SU-DHL-6 (cell line): ENCODE results near the gene FKTN.

Experiments used
- H2AFZ ChIP-seq: fragments of 200-600 bp; sonication (generic); 2 replicates; pipeline ENCODE4 v1.6.1; 2014; ENCODE audit warnings: low read depth, mild to moderate bottlenecking, moderate library complexity, mixed read lengths, antibody characterized with exemption, low read length; ENCODE audit not compliant: severe bottlenecking
- H3F3A ChIP-seq: fragments of 200-600 bp; shearing (Covaris generic); 2 replicates; pipeline ENCODE4 v1.6.0; 2016; ENCODE audit warnings: antibody characterized with exemption, mild to moderate bottlenecking; ENCODE audit not compliant: insufficient read depth
- H3K27ac ChIP-seq: fragments of 200-600 bp; sonication (generic); 2 replicates; pipeline ENCODE4 v1.5.1; 2016; ENCODE audit warnings: low read depth, mild to moderate bottlenecking, low read length, moderate library complexity, mixed read lengths
- H3K27me3 ChIP-seq: fragments of 200-600 bp; sonication (generic), shearing (Covaris generic); 2 replicates; pipeline ENCODE4 v1.6.0; 2014; ENCODE audit warnings: mild to moderate bottlenecking, low read length
- H3K36me3 ChIP-seq: fragments of 200-600 bp; sonication (generic); 2 replicates; pipeline ENCODE4 v1.6.1; 2014; ENCODE audit warnings: mild to moderate bottlenecking, low read length, mixed read lengths
- H3K4me2 ChIP-seq: fragments of 300-600, 200-600 bp; shearing (Covaris generic), sonication (generic); 2 replicates; pipeline ENCODE4 v1.6.0; 2014; ENCODE audit warnings: low read length, low read depth, mild to moderate bottlenecking; ENCODE audit not compliant: poor library complexity, severe bottlenecking
- H3K4me3 ChIP-seq: fragments of 200-600 bp; sonication (generic); 2 replicates; pipeline ENCODE4 v1.5.1; 2014; ENCODE audit warnings: antibody characterized with exemption, low read length, mild to moderate bottlenecking, mixed read lengths; ENCODE audit not compliant: insufficient read depth, poor library complexity, severe bottlenecking
- H3K79me2 ChIP-seq: fragments of 200-600 bp; sonication (generic); 2 replicates; pipeline ENCODE4 v1.6.1; 2014; ENCODE audit warnings: mild to moderate bottlenecking, low read length, moderate library complexity; ENCODE audit not compliant: insufficient read depth
- H3K9ac ChIP-seq: fragments of 200-600 bp; sonication (generic); 2 replicates; pipeline ENCODE4 v1.7.0; 2014; ENCODE audit warnings: mild to moderate bottlenecking, low read length
- H3K9me2 ChIP-seq: fragments of 200-600 bp; sonication (generic); replicated peaks from 2 replicates; pipeline ENCODE4 v1.6.1; 2014; ENCODE audit warnings: low read length; ENCODE audit not compliant: insufficient read depth
- H3K9me3 ChIP-seq: fragments of 200-600 bp; sonication (generic); 2 replicates; pipeline ENCODE4 v1.6.1; 2014; ENCODE audit warnings: low read length, mixed read lengths; ENCODE audit not compliant: insufficient read depth
- H4K20me1 ChIP-seq: fragments of 200-600 bp; sonication (generic); 2 replicates; pipeline ENCODE4 v1.6.1; 2014; ENCODE audit warnings: low read depth, mild to moderate bottlenecking, antibody characterized with exemption, low read length, moderate library complexity, mixed read lengths
- CTCF ChIP-seq: fragments of 200-600 bp; sonication (generic); IDR thresholded peaks from one replicate; pipeline ENCODE4 v1.5.1; 2017; ENCODE audit warnings: antibody characterized with exemption, mild to moderate bottlenecking, low read length, moderate library complexity; ENCODE audit not compliant: insufficient read depth, poor library complexity, severe bottlenecking
- EZH2phosphoT487 ChIP-seq: fragments of 200-600 bp; sonication (generic), shearing (Covaris generic); conservative IDR thresholded peaks from 2 replicates; pipeline ENCODE4 v1.6.1; 2018; ENCODE audit warnings: mild to moderate bottlenecking, antibody characterized with exemption, low read length, moderate library complexity, mixed read lengths

FKTN gene

DNA sequence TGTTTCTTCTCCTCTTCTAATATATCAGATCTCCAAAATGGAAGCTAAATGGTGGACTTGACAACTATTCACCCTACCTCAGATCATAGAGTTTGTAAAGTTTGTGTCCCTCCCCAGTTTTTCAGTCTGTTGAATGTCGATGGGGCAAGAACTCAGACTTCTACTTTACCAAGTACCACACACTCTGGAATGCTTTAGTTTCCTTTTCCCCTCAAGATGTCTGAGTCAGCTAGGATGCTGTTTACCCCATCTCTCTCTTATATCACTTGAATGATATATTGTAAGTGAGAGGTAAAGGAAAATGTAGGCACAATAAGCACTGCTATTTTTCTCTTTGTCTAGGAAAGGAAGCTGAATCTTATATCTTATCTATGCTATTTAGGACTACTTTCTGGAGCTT is 78.4 kb downstream of the FKTN start:
- Histone ChIP-seq H3K79me2 (no peaks in the 10 kb centered on the region), H3F3A (no peaks in the 10 kb centered on the region), H3K9me2 (no peaks in the 10 kb centered on the region), H3K4me3 (no peak overlapping the region), H4K20me1 (no peaks in the 10 kb centered on the region), H3K4me2 (no peak overlapping the region), H3K9ac (no peak overlapping the region), H2AFZ (no peak overlapping the region), H3K9me3 (no peaks in the 10 kb centered on the region), H3K27me3 (no peaks in the 10 kb centered on the region), H3K27ac (no peak overlapping the region), H3K36me3 (no peaks in the 10 kb centered on the region)
- TF ChIP-seq EZH2phosphoT487, result no peak
- no peak for TF ChIP-seq CTCF

DNA sequence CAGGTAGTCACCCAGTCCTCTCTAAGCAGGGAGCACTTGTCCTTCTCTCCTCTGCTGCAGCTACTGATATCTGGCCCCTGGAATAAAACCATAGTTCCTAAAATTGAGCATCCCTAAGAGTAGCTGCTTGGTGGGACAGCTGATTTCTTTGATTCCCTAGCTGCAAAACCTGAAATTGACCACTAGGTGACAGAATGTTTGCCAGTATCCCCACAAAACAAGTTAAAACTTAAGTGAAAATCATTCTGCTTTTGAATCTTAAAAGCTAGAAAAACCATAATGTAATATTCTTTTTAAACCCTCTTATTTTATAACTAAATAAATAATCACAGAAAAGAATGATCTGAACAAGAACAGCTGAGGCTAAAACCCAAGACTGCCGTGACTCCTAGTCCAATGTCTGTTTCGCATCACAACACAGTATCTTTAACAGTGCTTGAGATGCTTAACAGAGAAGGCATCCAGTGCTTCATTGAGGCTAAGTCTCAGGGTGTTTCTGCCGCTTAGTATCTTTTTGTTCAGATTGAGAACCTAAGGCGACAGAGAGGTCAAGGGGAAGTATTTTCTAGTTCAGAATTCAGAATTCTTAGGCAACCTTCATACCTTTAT is 80.0 kb downstream of the FKTN start:
- Histone ChIP-seq H3K4me3 (no peak overlapping the region), H3F3A (no peaks in the 10 kb centered on the region), H3K27ac (no peak overlapping the region), H4K20me1 (no peaks in the 10 kb centered on the region), H3K79me2 (no peaks in the 10 kb centered on the region), H3K4me2 (no peak overlapping the region), H3K36me3 (no peaks in the 10 kb centered on the region), H2AFZ (no peak overlapping the region), H3K9me2 (no peaks in the 10 kb centered on the region), H3K27me3 (no peaks in the 10 kb centered on the region), H3K9ac (no peak overlapping the region), H3K9me3 (no peaks in the 10 kb centered on the region)
- TF ChIP-seq CTCF (peak; percentile 37), EZH2phosphoT487 (no peak)

- Histone ChIP-seq H3K4me3 (no peak overlapping the region), H2AFZ (no peak overlapping the region), H3K9me3 (no peaks in the 10 kb centered on the region), H3K9ac (no peak overlapping the region), H3K27me3 (no peaks in the 10 kb centered on the region), H3K4me2 (no peak overlapping the region), H3K79me2 (no peaks in the 10 kb centered on the region), H3K36me3 (no peaks in the 10 kb centered on the region), H3K27ac (no peak overlapping the region), H4K20me1 (no peaks in the 10 kb centered on the region), H3F3A (no peaks in the 10 kb centered on the region), H3K9me2 (no peaks in the 10 kb centered on the region)
- TF ChIP-seq CTCF, result no peak
- no peak for TF ChIP-seq EZH2phosphoT487
These were observed 82.0 kb downstream of the FKTN start for GRCh38 chr9:105639936-105640335.
